ENCODE data around the gene RUNX1. TPM values are rescaled to one million over a fixed set of nuclear protein-coding genes. Genes with fewer than 3 reads are reported as not detected.

The RUNX1 gene
- total and polyA plus RNA-seq, 2 of the 13 experiments (the other 11 are each of a cell fraction or from before 2014, with no cell fraction given), result 5.4 to 6.4 TPM

- TF ChIP-seq SP4 (CRISPR knock-in tag; IDR thresholded peaks at IDR 0.05) (no peak), THAP7 (CRISPR knock-in tag; IDR thresholded peaks at IDR 0.05) (no peak), ZNF383 (CRISPR knock-in tag; IDR thresholded peaks at IDR 0.05; ENCODE audit: borderline replicate concordance) (no peak), CAMTA2 (CRISPR knock-in tag; IDR thresholded peaks at IDR 0.05; ENCODE audit: borderline replicate concordance) (no peak), ZNF354B (CRISPR knock-in tag; IDR thresholded peaks at IDR 0.05) (no peak), CREM (IDR thresholded peaks at IDR 0.05) (0 out of 2 replicates have a peak, but pooled peaks have one; percentile 21), CREM (CRISPR knock-in tag; IDR thresholded peaks at IDR 0.05) (no peak), MED1 (CRISPR knock-in tag; IDR thresholded peaks at IDR 0.05) (peak; percentile 37; the same call in 1 of the 2 replicates), FOSL2 (CRISPR knock-in tag; IDR thresholded peaks at IDR 0.05) (peak; percentile 55), JUN (CRISPR knock-in tag; IDR thresholded peaks at IDR 0.05) (no peak), ZNF256 (CRISPR knock-in tag; conservative IDR thresholded peaks at IDR 0.05) (no peak), ZMYM3 (CRISPR knock-in tag; IDR thresholded peaks at IDR 0.05) (peak; percentile 50; the same call in 1 of the 2 replicates), JUND (CRISPR knock-in tag; IDR thresholded peaks at IDR 0.05) (peak; percentile 36; the same call in 1 of the 2 replicates), ZNF772 (CRISPR knock-in tag; IDR thresholded peaks at IDR 0.05) (no peak), FOXK1 (CRISPR knock-in tag; IDR thresholded peaks at IDR 0.05; ENCODE audit: borderline replicate concordance, low read depth) (peak; percentile 25; the same call in 1 of the 2 replicates), FOXM1 (CRISPR knock-in tag; IDR thresholded peaks at IDR 0.05) (no peak), ZNF615 (CRISPR knock-in tag; IDR thresholded peaks at IDR 0.05; ENCODE audit: borderline replicate concordance) (no peak), NR2C2 (CRISPR knock-in tag; IDR thresholded peaks at IDR 0.05; ENCODE audit: borderline replicate concordance) (0 out of 2 replicates have a peak, but pooled peaks have one; percentile 22), ZBTB25 (CRISPR knock-in tag; IDR thresholded peaks at IDR 0.05) (0 out of 2 replicates have a peak, but pooled peaks have one; percentile 34), ZBTB7B (CRISPR knock-in tag; IDR thresholded peaks at IDR 0.05) (no peak; the same call in 1 of the 2 replicates), PAF1 (CRISPR knock-in tag; IDR thresholded peaks at IDR 0.05) (no peak), MTF2 (CRISPR knock-in tag; IDR thresholded peaks at IDR 0.05; ENCODE audit: borderline replicate concordance) (no peak)
- TF ChIP-seq, protein P1, sequence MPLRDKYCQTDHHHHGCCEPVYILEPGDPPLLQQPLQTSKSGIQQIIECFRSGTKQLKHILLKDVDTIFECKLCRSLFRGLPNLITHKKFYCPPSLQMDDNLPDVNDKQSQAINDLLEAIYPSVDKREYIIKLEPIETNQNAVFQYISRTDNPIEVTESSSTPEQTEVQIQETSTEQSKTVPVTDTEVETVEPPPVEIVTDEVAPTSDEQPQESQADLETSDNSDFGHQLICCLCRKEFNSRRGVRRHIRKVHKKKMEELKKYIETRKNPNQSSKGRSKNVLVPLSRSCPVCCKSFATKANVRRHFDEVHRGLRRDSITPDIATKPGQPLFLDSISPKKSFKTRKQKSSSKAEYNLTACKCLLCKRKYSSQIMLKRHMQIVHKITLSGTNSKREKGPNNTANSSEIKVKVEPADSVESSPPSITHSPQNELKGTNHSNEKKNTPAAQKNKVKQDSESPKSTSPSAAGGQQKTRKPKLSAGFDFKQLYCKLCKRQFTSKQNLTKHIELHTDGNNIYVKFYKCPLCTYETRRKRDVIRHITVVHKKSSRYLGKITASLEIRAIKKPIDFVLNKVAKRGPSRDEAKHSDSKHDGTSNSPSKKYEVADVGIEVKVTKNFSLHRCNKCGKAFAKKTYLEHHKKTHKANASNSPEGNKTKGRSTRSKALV (CRISPR knock-in tag; IDR thresholded peaks at IDR 0.05), result no peak
- TF ChIP-seq, protein P2, sequence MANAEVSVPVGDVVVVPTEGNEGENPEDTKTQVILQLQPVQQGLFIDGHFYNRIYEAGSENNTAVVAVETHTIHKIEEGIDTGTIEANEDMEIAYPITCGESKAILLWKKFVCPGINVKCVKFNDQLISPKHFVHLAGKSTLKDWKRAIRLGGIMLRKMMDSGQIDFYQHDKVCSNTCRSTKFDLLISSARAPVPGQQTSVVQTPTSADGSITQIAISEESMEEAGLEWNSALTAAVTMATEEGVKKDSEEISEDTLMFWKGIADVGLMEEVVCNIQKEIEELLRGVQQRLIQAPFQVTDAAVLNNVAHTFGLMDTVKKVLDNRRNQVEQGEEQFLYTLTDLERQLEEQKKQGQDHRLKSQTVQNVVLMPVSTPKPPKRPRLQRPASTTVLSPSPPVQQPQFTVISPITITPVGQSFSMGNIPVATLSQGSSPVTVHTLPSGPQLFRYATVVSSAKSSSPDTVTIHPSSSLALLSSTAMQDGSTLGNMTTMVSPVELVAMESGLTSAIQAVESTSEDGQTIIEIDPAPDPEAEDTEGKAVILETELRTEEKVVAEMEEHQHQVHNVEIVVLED (CRISPR knock-in tag; IDR thresholded peaks at IDR 0.05; ENCODE audit: borderline replicate concordance), result no peak
Observed at GRCh38 chr21:35051287-35051818, 2.3 kb upstream of the RUNX1 start (continued).

All from HepG2 (cell line).